Erythroblast (primary cell): ENCODE data around the gene NUDT14.

Experiments
- DNase-seq, 2 experiments: peaks; one replicate each; lab custom pipeline; 2025; lab: John Stamatoyannopoulos, UW
- GATA1 ChIP-seq: IDR thresholded peaks from 2 replicates; pipeline ENCODE4 v1.6.1; 2011; ENCODE audit warnings: low read depth, mild to moderate bottlenecking, control low read depth, low read length, moderate library complexity
- POLR2A ChIP-seq: IDR thresholded peaks from 2 replicates; pipeline ENCODE4 v1.6.1; 2011; ENCODE audit warnings: mild to moderate bottlenecking, low read length

NUDT14 gene

DNA sequence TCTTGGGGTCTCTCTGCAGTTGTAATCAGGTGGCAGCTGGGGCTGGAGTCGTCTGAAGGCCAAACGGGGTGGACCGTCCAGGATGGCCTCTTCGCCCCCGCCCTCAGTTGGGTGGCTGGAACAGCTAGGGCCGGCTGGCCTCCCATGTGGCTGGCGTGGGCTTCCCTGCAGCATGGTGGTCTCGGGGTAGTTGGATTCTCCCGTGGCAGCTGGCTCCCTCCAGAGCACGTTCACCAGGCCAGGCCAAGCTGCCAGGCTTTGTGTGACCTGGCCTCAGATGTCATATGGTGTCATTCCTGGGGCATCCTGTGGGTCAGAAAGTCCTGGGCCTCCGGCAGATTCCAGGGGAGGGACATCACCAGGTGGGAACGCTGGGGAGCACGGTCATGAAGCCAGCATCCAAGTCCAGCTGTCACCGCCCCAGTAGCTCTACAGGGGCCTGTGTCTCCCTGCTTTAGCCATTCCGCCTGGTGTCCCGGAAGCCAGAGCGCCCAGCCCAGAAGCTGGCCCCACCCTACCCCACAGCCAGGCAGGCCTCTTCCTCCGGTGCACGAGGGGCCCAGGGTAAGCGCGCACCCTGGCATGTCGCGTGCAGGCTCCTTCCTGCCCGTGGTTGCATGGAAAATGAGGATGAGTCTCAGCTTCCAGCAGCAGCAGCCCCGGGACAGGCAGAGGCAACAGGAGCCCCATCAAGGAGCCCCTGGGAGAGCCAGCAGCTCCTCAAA lies 1.3 kb upstream of the NUDT14 start:
- no peak for DNase-seq
- TF ChIP-seq GATA1: no peak
- TF ChIP-seq POLR2A: no peak

DNA sequence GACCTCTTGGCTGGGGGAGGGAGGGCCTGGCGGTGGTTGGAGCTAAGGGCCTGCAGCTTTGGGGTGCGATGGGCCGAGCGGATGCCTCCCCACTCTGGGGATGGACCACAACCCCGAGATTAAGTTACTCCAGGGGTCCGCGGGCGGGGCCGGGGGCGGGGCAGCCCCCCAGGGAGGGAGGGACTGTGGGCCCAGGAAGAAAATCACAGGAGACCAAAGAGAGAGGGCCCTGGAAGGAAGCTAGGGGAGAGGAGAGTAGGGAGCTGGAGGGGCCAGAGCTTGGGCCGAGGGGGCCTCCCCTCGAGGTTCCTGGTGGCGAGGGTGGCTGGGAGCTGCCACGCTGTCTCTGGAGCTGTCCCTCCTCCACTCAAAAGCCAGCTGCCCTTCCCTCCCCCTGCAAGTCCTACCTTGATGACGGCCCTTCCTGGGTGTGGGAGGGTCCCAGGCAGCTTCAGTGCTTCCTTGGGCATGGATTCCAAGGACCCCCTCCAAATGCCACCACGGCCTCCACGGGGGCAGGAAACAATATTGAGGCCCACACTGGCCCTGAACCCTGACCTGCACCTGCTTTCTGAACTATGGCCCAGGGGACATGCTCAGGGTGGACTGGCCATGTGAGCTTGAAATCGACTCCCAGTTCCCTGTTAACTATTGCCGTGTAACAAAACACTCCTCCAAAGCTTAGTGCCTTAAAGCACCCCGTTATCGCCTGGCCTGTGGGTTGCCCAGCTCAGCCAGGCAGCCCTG lies 610 bp upstream of the NUDT14 start:
- TF ChIP-seq GATA1: no peak
- TF ChIP-seq POLR2A: no peak
- no peak for DNase-seq

DNA sequence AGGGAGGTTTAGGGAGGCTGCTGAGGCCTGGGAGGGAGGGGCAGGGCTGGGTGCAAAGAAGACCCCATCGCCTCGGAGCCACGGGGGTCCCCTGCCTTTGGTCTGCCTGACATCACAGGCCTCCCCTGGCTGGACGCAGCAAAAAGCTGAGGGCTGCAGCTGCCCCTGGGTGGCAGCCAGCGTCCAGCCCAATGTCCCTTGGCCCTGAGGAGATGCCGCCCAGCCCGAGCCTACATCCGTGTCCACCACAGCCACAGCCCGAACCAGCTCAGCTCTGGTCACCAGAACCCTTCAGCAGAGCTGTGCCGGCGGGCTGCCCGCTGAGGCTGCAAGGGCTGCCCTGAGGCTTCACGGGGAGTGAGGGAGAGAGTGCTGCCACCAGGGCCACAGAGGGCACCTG lies 1.9 kb downstream of the NUDT14 start:
- TF ChIP-seq GATA1 (no peak), POLR2A (no peak)
- no peak for DNase-seq

DNA sequence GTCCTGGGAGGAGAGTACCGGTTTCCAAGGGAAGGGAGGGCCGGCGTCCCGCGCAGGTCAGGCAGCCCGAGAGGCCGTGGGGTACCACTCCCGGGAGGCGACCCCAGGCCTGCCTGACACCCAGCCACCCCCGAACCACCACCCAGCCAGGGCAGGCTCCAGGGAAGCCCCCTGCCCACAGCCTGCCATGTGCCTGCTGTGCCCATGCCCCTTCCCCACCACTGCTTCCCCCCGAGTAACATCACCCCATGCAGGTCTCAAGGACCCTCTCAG lies 2.3 kb downstream of the NUDT14 start:
- no peak for TF ChIP-seq GATA1
- no peak for TF ChIP-seq POLR2A
- no peak for DNase-seq

DNA sequence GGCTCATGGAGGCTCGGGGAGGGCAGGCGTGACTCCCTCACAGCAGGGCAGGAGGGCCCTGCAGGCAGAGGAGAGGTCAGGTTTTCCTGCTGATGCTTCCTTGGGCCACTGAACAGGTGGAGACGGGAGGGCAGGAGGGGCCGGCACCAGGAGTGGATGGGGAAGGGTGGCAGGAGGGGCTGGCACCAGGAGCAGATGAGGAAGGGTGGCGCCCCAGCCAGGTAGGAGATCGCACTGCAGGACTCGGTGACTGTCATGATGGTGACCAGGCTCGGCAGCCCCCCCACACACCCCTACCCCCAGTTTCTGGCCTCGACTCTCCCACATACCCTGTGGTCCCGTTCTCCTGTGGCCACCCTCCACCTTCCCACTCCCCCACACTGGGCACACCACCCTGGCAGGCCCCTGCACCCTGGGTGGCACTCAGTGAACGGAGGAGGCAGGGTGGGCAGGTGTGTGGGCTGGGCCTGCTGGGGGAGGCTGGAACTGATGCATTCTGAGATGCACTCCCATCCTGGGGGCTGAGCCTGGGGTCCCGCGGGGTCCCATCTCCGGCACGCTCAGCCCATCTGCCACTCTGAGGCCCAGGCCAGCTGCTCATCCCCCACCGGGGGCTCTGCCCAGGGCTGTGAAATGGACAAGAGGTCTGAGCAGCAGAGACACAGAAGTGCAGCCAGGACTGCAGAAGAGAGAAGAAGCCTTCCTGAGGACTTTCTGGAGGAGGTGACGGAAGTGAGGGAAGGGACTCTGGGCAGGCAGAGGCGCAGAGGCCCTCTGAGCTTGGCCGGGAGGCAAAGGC lies 2.8 kb downstream of the NUDT14 start:
- no peak for TF ChIP-seq GATA1
- DNase-seq: no peak

DNA sequence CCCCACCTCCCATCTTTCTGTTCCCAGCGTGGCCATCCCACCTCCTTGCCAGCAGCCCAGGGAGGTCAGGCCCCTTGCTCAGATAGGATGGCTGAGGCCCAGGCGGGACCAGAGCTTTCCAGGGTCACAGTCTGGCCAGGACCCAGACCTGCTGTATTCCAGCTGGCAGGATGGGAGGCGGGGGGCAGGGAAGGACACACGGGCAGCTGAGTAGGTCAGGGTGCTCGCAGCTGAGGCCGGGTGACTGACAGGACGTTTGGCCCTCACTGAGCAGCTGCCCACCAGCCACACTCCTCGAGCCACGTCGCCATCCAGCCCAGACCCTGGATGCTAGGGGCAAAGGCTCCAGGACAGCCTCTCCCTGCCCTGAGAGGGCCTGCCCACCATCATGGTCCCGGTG lies 4.0 kb downstream of the NUDT14 start:
- TF ChIP-seq POLR2A (no peak), GATA1 (no peak)
- DNase-seq: no peak

DNA sequence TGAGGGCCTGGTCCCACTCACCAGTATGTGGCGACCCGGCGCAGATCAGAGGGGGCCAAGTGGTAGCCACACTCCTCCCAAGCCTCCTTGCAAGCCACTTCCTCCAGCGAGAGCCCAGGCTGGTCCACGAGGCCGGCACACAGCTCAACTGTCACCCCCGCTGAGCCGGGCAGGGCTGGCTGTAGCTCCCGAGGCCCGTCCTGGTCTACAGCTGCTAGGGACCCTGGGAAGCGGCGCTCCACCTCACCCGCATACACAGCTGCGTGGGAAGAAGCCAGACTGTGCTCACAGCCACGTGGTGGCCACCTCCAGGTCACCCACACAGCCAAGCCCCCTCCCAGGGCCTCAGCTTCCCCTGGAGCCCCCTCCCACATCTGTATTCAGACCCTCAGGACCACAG lies 4.6 kb downstream of the NUDT14 start:
- no peak for DNase-seq
- no peak for TF ChIP-seq GATA1
- TF ChIP-seq POLR2A: no peak

DNA sequence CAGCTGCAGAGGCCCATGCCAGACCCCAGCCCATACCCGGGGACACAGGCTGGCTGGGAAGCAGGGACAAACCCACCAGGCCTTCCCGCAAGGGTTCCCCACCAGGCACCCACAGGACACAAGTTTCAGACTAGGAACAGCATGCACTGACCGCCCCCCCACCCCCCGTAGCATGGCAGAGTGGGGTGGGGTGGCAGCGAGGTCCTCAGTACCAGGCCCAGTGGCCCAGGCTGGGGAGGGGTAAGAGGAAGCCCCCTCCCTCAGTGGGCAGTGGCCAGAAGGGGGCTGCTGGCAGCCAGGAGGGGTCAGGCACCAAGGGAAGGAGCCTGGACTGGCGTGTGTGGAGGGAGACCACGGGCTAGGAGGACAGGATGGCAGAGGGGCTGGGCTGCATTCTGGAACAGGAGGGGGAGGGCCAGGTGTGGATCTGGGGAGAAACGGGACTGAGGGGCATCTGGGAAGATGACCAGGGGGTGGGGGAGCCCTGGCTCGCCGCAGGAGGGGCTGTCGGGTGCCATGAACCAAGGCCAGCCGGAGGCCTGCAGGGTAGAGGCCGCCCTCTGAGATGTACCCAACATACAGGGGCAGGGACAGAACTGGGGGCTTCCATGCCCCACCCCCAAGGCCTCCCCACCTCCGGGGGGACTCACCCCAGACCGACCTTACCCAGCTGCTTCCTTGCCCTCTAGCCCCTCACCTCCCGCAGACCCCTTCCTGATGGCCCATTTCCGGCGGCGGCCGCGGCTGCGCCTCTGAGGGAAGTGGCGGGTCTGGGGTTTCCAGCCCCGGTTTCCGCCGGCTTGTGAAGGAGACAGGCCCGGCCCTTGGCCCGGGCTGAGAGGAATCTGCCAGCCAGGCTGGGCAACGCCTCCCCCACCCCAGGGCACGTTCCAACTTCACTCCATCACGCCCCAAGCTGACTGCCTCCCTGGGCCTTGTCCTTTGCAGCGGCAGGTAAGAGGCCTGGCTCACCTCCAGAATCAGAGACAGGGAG lies 6.9 kb downstream of the NUDT14 start:
- no peak for TF ChIP-seq GATA1
- no peak for TF ChIP-seq POLR2A
- no peak for DNase-seq

DNA sequence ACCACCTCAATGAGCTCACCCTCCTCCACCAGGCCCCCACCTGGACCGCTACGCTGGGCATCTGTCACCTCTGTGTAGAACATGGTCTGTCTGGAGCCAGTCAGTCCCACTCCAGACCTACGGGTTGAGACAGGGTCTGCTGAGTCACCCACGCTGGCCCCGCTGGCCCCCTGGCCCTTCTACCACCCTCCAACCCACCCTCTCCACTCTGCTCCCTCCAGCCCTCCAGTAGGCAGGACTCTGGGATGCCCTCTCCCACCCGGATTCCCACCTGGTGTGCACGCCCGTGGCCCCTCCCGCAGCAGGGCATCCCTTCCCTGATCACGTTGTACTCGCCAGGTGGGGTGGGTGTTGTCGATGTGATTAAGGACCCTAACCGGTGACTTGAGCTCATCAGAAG lies 8.0 kb downstream of the NUDT14 start:
- no peak for DNase-seq

DNA sequence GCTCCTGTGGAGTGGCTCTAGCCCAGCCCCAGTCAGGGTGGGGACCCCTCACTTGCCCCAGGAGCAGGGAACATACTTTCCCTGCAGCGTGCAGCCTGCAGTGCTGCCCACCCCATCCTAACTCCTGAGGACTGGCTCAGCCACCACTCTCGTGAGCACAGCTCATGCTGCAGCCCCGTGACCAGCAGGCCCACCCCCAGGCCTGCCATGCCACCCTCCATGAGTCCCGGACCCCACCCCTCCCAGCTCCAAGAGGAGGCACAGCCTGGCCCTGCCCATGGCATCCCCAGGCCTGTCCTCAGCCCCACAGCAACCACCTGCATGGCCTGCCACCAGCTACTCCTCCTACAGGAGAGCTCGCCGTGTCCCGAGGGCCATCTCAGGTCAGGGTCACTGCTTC lies 8.6 kb downstream of the NUDT14 start:
- TF ChIP-seq POLR2A (no peak), GATA1 (no peak)
- no peak for DNase-seq

More for the DNA sequence above, 8.0 kb downstream of the NUDT14 start:
- TF ChIP-seq POLR2A (no peak), GATA1 (no peak)

DNA sequence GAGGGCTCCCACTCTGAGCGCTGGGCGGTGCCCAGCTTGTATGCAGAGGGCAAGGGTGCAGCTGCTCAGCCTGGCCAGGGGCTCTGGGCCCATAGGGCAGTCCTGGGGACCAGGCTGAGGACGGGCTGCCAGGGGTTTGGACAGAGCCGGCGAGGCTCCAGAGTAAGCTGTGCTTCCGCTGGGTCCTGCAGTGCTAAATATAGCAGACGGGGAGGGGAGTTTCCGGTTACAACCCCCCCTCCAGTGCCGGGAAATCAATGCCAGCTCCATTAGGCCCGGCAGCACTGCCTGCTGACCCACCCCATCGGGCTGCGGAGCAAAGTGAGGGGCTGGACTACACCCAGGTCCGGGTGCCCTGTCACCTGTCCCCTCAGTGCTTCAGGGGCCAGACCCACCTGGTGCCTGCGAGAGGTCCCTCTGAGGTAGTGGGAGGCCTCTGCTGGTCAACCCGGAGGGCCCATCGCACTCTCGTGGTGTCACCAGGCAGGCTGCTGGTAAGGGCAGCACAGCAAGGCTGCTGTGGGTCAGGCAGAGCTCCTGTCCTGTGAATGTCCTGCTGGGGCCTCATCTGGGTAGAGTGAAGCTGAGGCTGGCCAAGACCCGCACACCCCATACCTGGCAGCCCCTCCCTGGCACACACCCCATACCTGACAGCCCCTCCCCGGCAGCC lies 10.0 kb downstream of the NUDT14 start:
- TF ChIP-seq GATA1: no peak
- TF ChIP-seq POLR2A: no peak
- no peak for DNase-seq

DNA sequence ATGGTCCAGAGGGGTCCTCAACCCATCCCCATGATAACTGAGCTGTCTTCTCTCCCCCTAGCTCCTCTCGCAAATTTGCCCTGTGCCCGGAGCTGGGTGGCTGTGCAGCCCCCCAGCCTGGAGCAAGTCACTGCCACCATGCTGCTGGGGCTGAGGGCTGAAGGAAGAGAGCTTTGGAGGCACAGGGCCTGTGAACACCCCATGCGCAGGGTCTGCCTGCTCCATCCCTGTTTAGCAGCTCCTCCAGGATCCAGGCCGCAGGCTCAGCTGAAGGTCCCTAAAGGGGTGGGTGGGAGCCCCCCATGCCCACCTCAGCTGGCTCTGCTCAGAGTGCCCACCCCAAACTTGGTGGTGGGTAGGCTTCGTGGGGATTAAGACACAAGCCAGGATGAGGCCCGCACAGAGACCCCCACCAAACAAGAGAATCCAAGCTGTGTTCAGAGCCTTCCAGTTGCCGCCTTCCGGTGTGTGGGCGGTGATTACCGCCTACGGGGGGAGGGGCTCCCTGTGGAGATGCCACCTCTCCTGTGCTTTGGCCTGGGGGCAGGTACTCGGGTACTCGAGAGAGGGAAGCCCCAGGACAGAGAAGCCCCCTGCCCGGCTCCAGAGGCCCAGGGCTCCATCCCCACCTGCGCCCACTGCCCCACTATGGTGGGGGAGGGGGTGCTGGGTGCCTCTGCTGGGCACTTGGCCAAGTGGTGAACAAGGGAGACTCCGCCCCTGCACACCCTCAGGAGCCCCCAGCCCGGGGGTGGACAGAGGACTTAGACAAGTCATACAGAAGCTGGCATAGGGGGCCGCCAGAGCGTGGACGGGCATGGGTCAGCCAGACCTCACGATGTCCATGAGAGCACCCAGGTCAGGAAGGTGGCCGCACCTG lies 11.1 kb downstream of the NUDT14 start:
- no peak for TF ChIP-seq GATA1
- TF ChIP-seq POLR2A: no peak
- DNase-seq: no peak

DNA sequence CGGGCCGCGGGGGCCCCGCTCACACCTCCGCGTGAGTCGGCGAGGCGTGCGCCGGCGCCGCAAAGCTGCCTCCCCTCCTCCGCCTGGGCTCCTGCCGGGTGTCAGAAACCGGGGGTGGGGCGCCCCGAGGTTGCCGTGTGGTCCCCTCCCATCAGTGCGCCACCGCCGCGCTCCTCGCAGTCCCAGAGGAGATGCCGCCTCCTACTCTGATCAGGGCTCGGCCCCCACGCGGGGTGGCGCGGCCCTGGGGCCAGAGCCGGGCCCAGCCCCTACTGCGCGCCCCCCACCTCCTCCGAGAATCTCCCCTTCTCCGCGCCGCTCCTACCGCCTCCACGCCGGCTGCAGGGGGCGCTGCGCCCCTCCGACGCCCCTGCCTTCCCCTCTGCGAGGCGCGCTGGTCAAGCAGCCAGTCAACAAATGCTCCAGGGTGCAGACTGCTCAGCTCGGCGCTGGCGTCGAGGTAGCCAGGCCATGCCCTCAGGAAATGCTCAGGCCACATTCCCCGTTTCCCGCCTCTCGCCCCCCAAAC lies 12.1 kb downstream of the NUDT14 start:
- peak in 1 of 2 experiments; percentile 23 for DNase-seq
- TF ChIP-seq POLR2A: no peak
- no peak for TF ChIP-seq GATA1
